LNCaP clone FGC (cell line): ENCODE data around the gene ZP2.
"Not testable (repeated sequence)": the region's sequence is repeated elsewhere in the genome, so short reads cannot be mapped to it uniquely, and the experiment has no call there.

Experiments used
- DNase-seq: peaks from one replicate; pipeline ENCODE4 v3.0.0-alpha.2; 2011; ENCODE audit warnings: low read depth
- H3K4me3 ChIP-seq: 2 replicates; pipeline ENCODE4 v1.5.1; 2011; ENCODE audit warnings: mild to moderate bottlenecking, low read depth, low read length, control low read depth
- CTCF ChIP-seq: IDR thresholded peaks from 2 replicates; pipeline ENCODE4 v1.5.1; 2012; ENCODE audit warnings: mild to moderate bottlenecking; ENCODE audit not compliant: control insufficient read depth, insufficient read depth; ENCODE audit errors: extremely low read depth

The ZP2 gene

GRCh38 chr16:21199607-21200218 is 11.7 kb downstream of the ZP2 start:
- no peak for TF ChIP-seq CTCF
- no peak overlapping the region for H3K4me3 ChIP-seq
- DNase-seq = no peak

GRCh38 chr16:21197621-21198020 is 13.8 kb downstream of the ZP2 start:
- DNase-seq = no peak
- no peak overlapping the region for H3K4me3 ChIP-seq
- no peak for TF ChIP-seq CTCF

GRCh38 chr16:21197112-21197511 is 14.3 kb downstream of the ZP2 start:
- DNase-seq = no peak
- no peak for TF ChIP-seq CTCF
- no peak overlapping the region for H3K4me3 ChIP-seq

- H3K4me3 ChIP-seq, DNase-seq: not testable (repeated sequence)
Observed at GRCh38 chr16:21195330-21195729, 16.0 kb downstream of the ZP2 start.

GRCh38 chr16:21194771-21195301 is 16.5 kb downstream of the ZP2 start:
- no peak for DNase-seq
- no peak overlapping the region for H3K4me3 ChIP-seq
- no peak for TF ChIP-seq CTCF

- DNase-seq = no peak
- no peak for TF ChIP-seq CTCF
- no peak overlapping the region for H3K4me3 ChIP-seq
Observed at GRCh38 chr16:21192991-21193390, 18.4 kb downstream of the ZP2 start.

GRCh38 chr16:21190599-21190998 is 20.8 kb downstream of the ZP2 start:
- no peak overlapping the region for H3K4me3 ChIP-seq
- TF ChIP-seq CTCF = no peak
- no peak for DNase-seq
